AG09319 (cell line): ENCODE results near the gene PLXDC2.
"Not testable (repeated sequence)": the region's sequence is repeated elsewhere in the genome, so short reads cannot be mapped to it uniquely, and the experiment has no call there.

Source experiments
- DNase-seq: peaks from one replicate; pipeline ENCODE4 v3.0.0-alpha.2; 2010; ENCODE audit warnings: low read depth; ENCODE audit errors: extremely low read depth
- CTCF ChIP-seq: IDR thresholded peaks from 2 replicates; pipeline ENCODE4 v1.5.1; 2011; ENCODE audit warnings: low read depth, mild to moderate bottlenecking, inconsistent platforms, low read length, moderate library complexity

PLXDC2 gene

DNA sequence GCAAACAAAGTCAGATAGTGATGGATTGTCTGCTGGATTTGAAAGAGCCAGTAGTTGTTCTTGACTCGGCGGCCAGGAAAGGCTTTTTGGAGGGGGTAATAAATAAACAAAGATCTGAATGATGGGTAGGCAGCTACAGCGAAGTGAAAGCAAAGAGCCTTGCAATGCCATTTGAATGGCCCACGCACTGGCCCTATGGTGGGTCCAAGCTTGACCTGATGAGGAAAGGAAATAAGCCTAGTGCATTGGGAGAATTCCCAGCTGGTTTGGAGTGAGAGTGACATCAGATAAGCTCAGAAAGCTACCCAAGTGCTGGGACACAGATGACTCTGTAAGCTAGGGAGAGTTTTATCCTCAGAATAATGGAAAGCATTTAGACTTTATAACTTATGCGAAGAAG is 365.2 kb downstream of the PLXDC2 start:
- DNase-seq, result no peak
- no peak for TF ChIP-seq CTCF

DNA sequence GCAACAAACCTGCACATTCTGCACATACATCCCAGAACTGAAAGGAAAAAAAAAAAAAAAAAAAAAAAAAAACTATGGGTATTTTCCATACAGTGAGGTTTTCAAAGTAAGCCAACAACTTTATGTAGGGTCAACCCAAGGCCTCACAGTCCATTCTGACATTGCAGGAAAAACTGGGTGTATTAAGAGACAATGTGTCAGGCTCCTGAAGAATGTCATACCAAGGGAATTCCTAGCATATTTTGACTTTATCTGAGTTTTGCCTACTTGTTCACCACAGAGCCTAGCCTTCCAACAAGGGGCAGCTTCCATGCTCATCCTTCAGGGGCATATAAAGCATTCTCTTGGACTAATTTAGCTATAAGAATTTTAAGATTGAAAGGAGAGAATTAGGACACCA is 368.9 kb downstream of the PLXDC2 start:
- no peak for TF ChIP-seq CTCF
- no peak for DNase-seq

DNA sequence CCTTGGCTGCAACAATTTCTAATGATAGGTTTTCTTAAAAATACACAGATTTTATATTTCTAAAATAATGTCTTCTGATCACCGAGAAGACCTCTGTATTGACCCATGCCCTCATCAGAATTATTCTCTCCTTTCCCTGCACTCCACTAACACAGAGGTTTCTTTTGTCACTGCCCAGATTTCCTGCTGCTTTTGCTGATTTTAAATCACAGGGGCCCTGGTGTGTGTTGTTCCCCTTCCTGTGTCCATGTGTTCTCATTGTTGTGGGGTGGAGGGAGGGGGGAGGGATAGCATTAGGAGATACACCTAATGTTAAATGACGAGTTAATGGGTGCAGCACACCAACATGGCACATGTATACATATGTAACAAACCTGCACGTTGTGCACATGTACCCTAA is 375.2 kb downstream of the PLXDC2 start:
- not testable (repeated sequence) for DNase-seq

DNA sequence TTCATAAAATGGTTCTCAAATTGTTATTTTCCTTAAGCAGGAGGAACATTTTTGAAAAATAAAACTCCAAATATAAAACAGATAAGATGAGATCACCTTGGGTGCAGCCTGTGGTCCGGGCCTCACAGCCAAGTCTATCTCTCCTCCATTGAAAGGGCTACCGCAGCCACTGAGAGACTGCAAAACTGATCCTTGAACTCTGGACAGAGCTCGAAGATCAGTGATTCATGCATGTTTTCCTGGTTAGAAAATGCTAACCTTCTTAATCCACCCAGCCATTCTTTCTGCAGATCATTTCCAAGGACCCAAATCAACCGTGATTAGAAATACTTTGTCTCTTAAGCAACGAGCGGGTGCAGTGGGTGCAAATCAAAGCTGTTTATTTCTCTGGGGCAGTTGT is 378.8 kb downstream of the PLXDC2 start:
- DNase-seq, result no peak
- TF ChIP-seq CTCF, result no peak

DNA sequence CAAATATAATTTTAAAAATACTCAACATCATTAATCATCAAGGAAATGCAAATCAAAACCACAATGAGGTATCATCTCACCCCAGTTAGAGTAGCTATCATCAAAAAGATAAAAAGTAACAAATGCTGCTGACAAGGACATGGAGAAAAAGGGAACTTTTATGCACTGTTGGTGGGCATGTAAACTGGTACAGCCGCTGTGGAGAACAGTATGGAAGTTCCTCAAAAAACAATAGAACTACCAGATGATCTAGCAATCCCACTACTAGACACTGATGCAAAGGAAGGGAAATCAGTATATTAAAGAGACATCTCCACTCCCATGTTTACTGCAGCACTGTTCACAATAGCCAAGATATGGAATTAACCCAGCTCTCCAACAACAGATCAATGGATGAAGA is 384.5 kb downstream of the PLXDC2 start:
- DNase-seq, result no peak
- no peak for TF ChIP-seq CTCF

DNA sequence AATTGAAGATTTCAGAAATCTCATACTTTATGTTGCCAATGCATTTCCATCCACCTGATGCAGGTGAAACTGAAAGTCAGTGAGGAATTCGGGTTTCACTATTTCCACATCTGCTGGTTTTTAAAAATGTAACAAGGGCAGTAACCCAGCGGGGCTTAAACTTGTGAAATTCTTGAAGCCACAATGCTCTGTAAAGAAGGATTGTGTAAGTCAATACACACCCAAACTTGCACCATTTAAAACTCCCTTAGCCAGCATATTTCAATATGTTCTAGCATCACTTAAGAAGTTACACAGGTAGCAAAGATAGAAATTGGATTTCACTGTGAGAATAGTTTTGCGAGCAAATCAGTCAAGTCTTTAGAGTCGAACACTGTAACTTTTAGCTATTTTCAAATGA is 386.1 kb downstream of the PLXDC2 start:
- TF ChIP-seq CTCF, result no peak
- no peak for DNase-seq

- DNase-seq, result no peak
- TF ChIP-seq CTCF, result no peak
These were observed 391.4 kb downstream of the PLXDC2 start for GRCh38 chr10:20207653-20208052.

- not testable (repeated sequence) for DNase-seq
These were observed 392.9 kb downstream of the PLXDC2 start for GRCh38 chr10:20209098-20209497.
